GM12801 (cell line): Measurements from ENCODE around the gene CPNE4.

Experiments used
- TF ChIP-seq, protein P1 (sequence below): IDR thresholded peaks from one replicate; pipeline ENCODE4 v1.5.1; 2011; ENCODE audit warnings: control low read depth; ENCODE audit not compliant: insufficient read length; ENCODE audit errors: extremely low read depth

CPNE4 gene

DNA sequence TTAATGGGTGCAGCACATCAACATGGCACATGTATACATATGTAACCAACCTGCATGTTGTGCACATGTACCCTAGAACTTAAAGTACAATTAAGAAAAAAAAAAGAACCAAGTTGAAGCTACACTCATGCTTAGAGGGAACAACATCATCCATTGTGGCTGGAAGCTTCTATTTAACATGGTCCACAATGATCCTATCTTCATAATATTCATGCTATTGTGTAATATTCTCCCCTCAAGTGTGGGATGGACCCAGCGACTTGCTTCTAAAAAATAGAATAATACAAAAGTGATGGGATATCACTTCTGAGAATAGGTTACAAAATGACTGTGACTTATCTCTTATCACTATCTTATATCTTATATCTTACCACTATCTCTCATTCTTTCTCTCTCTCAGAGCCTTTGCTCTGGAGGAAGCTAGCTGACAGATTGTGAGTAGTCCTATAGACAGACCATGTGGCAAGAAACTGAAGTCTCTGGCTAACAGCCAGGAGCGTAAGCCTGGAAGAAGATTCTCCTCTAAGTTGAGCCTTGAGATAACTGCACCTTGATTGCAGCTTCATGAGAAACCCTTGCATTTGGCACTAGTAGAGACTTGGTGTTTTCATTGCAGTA, 333.6 kb downstream of the CPNE4 start:
- TF ChIP-seq, protein P1, sequence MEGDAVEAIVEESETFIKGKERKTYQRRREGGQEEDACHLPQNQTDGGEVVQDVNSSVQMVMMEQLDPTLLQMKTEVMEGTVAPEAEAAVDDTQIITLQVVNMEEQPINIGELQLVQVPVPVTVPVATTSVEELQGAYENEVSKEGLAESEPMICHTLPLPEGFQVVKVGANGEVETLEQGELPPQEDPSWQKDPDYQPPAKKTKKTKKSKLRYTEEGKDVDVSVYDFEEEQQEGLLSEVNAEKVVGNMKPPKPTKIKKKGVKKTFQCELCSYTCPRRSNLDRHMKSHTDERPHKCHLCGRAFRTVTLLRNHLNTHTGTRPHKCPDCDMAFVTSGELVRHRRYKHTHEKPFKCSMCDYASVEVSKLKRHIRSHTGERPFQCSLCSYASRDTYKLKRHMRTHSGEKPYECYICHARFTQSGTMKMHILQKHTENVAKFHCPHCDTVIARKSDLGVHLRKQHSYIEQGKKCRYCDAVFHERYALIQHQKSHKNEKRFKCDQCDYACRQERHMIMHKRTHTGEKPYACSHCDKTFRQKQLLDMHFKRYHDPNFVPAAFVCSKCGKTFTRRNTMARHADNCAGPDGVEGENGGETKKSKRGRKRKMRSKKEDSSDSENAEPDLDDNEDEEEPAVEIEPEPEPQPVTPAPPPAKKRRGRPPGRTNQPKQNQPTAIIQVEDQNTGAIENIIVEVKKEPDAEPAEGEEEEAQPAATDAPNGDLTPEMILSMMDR, result no peak

DNA sequence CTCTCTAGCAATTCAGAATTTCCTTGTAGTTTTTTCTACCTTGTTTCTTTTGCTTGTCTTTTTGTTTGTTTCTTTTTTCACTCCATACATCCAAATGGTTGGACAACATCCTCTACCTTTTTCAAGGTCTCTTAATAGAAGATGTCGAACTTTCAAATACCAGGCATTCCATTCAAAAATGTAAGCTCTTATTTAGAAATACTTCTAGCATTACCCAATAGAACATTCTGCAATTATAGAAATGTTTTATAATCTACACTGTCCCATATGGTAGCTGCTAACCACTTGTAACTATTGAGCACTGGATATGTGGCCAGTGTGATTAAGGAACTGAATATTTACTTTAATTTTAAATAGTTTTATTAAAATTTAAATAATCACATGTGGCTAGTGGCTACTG, 335.8 kb downstream of the CPNE4 start:
- TF ChIP-seq, protein P1, result no peak

DNA sequence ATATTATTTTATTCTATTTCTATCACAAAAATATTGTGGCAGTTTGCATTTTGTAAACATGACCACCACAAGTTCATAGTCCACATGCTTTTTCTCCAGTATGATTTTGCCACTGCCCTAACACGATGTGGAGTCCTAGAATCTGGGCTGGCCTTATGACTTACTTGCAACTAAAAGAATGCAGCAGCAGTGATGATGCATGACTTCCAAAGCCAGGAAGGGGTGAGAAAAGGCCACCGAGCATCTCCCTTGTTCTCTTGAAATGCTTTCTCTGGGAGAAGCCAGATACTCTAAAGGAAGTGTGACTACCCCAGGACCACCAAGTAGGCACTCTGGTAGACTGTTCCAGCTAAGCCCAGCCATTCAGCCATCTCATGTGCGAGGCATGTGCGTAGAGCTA, 340.4 kb downstream of the CPNE4 start:
- TF ChIP-seq, protein P1, result no peak

DNA sequence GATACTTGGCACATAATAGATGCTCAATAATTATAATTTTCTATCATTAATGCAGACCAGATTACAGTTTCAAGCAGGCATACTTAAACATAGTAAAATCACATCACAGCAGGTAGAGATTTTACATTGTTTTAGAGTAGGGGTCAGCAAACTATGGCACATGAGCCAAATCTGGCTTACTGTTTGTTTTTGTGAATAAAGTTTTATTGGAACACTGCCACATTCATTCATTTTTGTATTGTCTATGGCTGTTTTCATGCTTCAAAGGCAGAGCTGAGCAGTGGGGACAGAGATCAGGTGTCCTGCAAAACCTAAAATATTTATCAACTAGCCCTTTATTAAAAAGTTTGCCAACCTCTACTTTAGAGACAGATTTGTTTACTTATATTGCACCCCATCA, 342.5 kb downstream of the CPNE4 start:
- TF ChIP-seq, protein P1, result no peak

DNA sequence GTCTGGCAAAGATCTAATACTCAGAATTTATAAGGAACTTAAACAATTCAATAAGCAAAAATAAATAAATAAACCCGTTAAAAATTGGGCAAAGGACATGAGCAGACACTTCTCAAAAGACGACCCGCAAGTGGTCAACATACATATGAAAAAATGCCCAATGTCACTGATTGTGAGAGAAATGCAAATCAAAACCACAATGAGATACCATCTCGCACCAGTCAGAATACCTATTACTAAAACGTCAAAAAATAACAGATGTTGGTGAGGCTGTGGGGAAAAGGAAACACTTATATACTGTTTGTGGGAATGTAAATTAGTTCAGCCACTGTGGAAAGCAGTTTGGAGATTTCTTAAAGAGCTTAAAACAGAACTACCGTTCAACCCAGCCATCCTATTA, 344.0 kb downstream of the CPNE4 start:
- TF ChIP-seq, protein P1, result no peak

DNA sequence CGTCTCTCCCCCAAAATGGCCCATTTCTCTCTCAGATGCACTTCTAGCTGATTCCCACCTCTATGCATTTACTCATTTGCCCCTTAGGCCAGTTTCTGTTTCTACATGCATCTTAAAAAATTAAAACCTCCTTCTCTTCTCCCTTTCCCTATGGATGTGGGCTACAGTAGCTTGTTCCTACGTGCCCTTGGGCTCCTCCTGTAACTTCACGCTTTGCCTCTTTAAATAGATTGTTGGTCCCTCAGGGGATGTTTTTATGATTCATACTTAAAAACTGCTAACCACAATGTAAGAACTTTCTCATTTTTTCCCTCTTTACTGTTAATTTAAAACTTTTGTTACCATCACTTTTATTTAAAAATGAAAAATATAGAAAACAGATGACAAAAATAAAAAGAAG, 346.4 kb downstream of the CPNE4 start:
- TF ChIP-seq, protein P1, result no peak

- TF ChIP-seq, protein P1, result no peak
Measured at GRCh38 chr3:131669600-131669999, 365.2 kb downstream of the CPNE4 start.

DNA sequence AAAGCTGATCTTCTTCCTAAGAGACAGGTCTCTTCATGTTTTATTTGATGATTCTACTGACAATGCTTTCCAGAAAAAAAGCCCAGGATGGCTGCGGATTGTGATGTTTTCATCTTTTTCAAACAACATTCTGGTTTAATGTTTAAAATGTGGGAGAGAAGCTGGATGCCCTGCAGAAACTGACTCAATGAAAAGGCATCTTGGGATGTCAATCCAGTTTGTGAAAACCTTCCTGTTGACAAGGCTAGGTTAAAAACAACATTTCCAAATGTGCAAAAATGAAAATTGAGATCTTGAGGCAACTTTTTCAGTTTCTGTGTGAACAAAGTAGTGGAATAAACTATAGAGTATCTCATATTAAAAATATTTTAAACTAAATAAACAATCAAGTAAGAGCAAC, 376.0 kb downstream of the CPNE4 start:
- TF ChIP-seq, protein P1, result no peak
